Trophoblast cell (in vitro differentiated cells and primary cell): ENCODE results near the gene ZNF333.
"Not testable (repeated sequence)": the region's sequence is repeated elsewhere in the genome, so short reads cannot be mapped to it uniquely, and the experiment has no call there.

Experiments used
- DNase-seq, 2 donors: peaks; one replicate each; pipeline ENCODE4 v3.0.0-alpha.2; 2016
- H2AFZ ChIP-seq: 2 replicates; pipeline ENCODE4 v1.6.1; 2013; ENCODE audit warnings: low read length, moderate library complexity, mild to moderate bottlenecking; ENCODE audit not compliant: insufficient read depth, poor library complexity
- H2AK5ac ChIP-seq: 2 replicates; pipeline ENCODE4 v1.6.1; 2013; ENCODE audit warnings: mild to moderate bottlenecking, low read length
- H2BK120ac ChIP-seq: 2 replicates; pipeline ENCODE4 v1.6.1; 2013; ENCODE audit warnings: low read length, mild to moderate bottlenecking, moderate library complexity; ENCODE audit not compliant: insufficient read depth, poor library complexity
- H2BK12ac ChIP-seq: 2 replicates; pipeline ENCODE4 v1.6.1; 2013; ENCODE audit warnings: mild to moderate bottlenecking, low read length, moderate library complexity
- H2BK5ac ChIP-seq: 2 replicates; pipeline ENCODE4 v1.6.1; 2013; ENCODE audit warnings: low read length, low read depth, moderate library complexity, mild to moderate bottlenecking; ENCODE audit not compliant: poor library complexity
- H3K14ac ChIP-seq: 2 replicates; pipeline ENCODE4 v1.6.1; 2013; ENCODE audit warnings: mild to moderate bottlenecking, low read length
- H3K18ac ChIP-seq: 2 replicates; pipeline ENCODE4 v1.6.1; 2013; ENCODE audit warnings: mild to moderate bottlenecking, low read length
- H3K23ac ChIP-seq: 2 replicates; pipeline ENCODE4 v1.6.1; 2013; ENCODE audit warnings: low read length
- H3K27ac ChIP-seq: 2 replicates; pipeline ENCODE4 v1.5.1; 2013; ENCODE audit warnings: low read depth, mild to moderate bottlenecking, inconsistent platforms, low read length, moderate library complexity
- H3K27me3 ChIP-seq: 2 replicates; pipeline ENCODE4 v1.6.1; 2013; ENCODE audit warnings: inconsistent platforms, mild to moderate bottlenecking, low read length, moderate library complexity; ENCODE audit not compliant: insufficient read depth
- H3K36me3 ChIP-seq, 2 experiments: 1 replicate in 1 of 2; 2 replicates in 1 of 2; pipeline ENCODE4 v1.6.1; 2013; ENCODE audit warnings: low read length in 2 of 2, mild to moderate bottlenecking in 2 of 2, moderate library complexity in 1 of 2; ENCODE audit not compliant: insufficient read depth in 2 of 2, control insufficient read depth in 1 of 2
- H3K4ac ChIP-seq: 2 replicates; pipeline ENCODE4 v1.6.1; 2013; ENCODE audit warnings: low read depth, mild to moderate bottlenecking, low read length, moderate library complexity
- H3K4me1 ChIP-seq, 2 experiments: 1 replicate in 1 of 2; 2 replicates in 1 of 2; pipeline ENCODE4 v1.6.1; 2013; ENCODE audit warnings: low read length in 2 of 2, mild to moderate bottlenecking in 2 of 2, moderate library complexity in 1 of 2; ENCODE audit not compliant: insufficient read depth in 2 of 2, control insufficient read depth in 1 of 2
- H3K4me2 ChIP-seq: 2 replicates; pipeline ENCODE4 v1.6.1; 2013; ENCODE audit warnings: inconsistent platforms, mild to moderate bottlenecking, low read length, moderate library complexity
- H3K4me3 ChIP-seq: 2 replicates; pipeline ENCODE4 v1.5.1; 2013; ENCODE audit warnings: mild to moderate bottlenecking, low read depth, low read length, inconsistent platforms
- H3K79me1 ChIP-seq: one replicate; pipeline ENCODE4 v1.6.1; 2013; ENCODE audit warnings: low read length
- H3K79me2 ChIP-seq: 2 replicates; pipeline ENCODE4 v1.6.1; 2013; ENCODE audit warnings: low read length, mild to moderate bottlenecking; ENCODE audit not compliant: control insufficient read depth, insufficient read depth, poor library complexity
- H3K9ac ChIP-seq: 2 replicates; pipeline ENCODE4 v1.6.1; 2013; ENCODE audit warnings: mild to moderate bottlenecking, low read length
- H3K9me3 ChIP-seq: 2 replicates; pipeline ENCODE4 v1.6.1; 2013; ENCODE audit warnings: low read depth, mild to moderate bottlenecking, control low read depth, inconsistent platforms, low read length; ENCODE audit not compliant: insufficient read depth
- H4K12ac ChIP-seq: 2 replicates; pipeline ENCODE4 v1.6.1; 2013; ENCODE audit warnings: low read depth, mild to moderate bottlenecking, low read length, moderate library complexity
- H4K8ac ChIP-seq: 2 replicates; pipeline ENCODE4 v1.6.1; 2013; ENCODE audit warnings: low read depth, mild to moderate bottlenecking, low read length, moderate library complexity
- H4K91ac ChIP-seq: one replicate; pipeline ENCODE4 v1.6.1; 2013; ENCODE audit warnings: low read depth, mild to moderate bottlenecking, low read length, moderate library complexity
- WGBS: extraction: QIAGEN DNeasy Blood & Tissue Kit; methylation state at CpG from one replicate; pipeline ENCODE4 v1.1.7; 2013; ENCODE audit warnings: missing lambda C conversion rate; ENCODE audit not compliant: insufficient read length, insufficient coverage; ENCODE audit errors: extremely low coverage; 5-methylcytosine and 5-hydroxymethylcytosine counted together

ZNF333 gene

GRCh38 chr19:14775326-14775725 lies 85.5 kb downstream of the ZNF333 start:
- not testable (repeated sequence) for H3K23ac ChIP-seq, H2AK5ac ChIP-seq, H3K4me2 ChIP-seq

GRCh38 chr19:14775869-14776586 lies 86.2 kb downstream of the ZNF333 start:
- Histone ChIP-seq H4K91ac (no peak overlapping the region), H3K4me1 (peaks cover 6 to 10% of the 10 kb centered on the region in 2 experiments), H3K79me1 (no peaks in the 10 kb centered on the region), H2AK5ac (no peak overlapping the region), H2BK5ac (no peak overlapping the region), H3K18ac (peak overlapping the region; percentile 59), H2AFZ (no peak overlapping the region), H2BK12ac (no peak overlapping the region), H3K79me2 (no peaks in the 10 kb centered on the region), H3K9me3 (peaks cover 2% of the 10 kb centered on the region), H4K8ac (no peak overlapping the region), H3K9ac (no peak overlapping the region), H3K4me3 (peak overlapping the region; percentile 59), H3K4ac (no peak overlapping the region), H3K27ac (no peak overlapping the region), H2BK120ac (no peak overlapping the region), H3K14ac (peak overlapping the region; percentile 20), H3K27me3 (no peaks in the 10 kb centered on the region), H3K4me2 (peak overlapping the region; percentile 78), H4K12ac (no peak overlapping the region), H3K36me3 (no peaks in the 10 kb centered on the region), H3K23ac (no peak overlapping the region)
- no CpG with 5 or more reads among the region's 22 CpGs for WGBS
- peak in 1 of 2 donors; percentile 18 for DNase-seq

More at GRCh38 chr19:14775326-14775725, 85.5 kb downstream of the ZNF333 start:
- not testable (repeated sequence) for H4K8ac ChIP-seq, H3K4me3 ChIP-seq, H3K14ac ChIP-seq, H2AFZ ChIP-seq, H3K27me3 ChIP-seq, H2BK120ac ChIP-seq, H3K18ac ChIP-seq, H3K9ac ChIP-seq, H2BK12ac ChIP-seq, H3K79me1 ChIP-seq, H3K4ac ChIP-seq, H2BK5ac ChIP-seq, H3K79me2 ChIP-seq, H3K4me1 ChIP-seq, H4K12ac ChIP-seq, DNase-seq, H3K36me3 ChIP-seq, H3K9me3 ChIP-seq, H4K91ac ChIP-seq, H3K27ac ChIP-seq
- WGBS = no CpG with 5 or more reads among the region's 8 CpGs

- H3K27ac ChIP-seq, H4K91ac ChIP-seq, H3K4me3 ChIP-seq, H3K4ac ChIP-seq, H3K79me1 ChIP-seq, H2AK5ac ChIP-seq, H2AFZ ChIP-seq, H3K36me3 ChIP-seq, H3K27me3 ChIP-seq, H3K14ac ChIP-seq, H2BK12ac ChIP-seq, H3K9ac ChIP-seq, H3K18ac ChIP-seq, H3K4me1 ChIP-seq, H4K8ac ChIP-seq, H4K12ac ChIP-seq, H3K4me2 ChIP-seq, H2BK120ac ChIP-seq, H3K23ac ChIP-seq, DNase-seq, H3K79me2 ChIP-seq, H2BK5ac ChIP-seq, H3K9me3 ChIP-seq: not testable (repeated sequence)
- no CpG with 5 or more reads among the region's 4 CpGs for WGBS
These were observed 87.8 kb downstream of the ZNF333 start for GRCh38 chr19:14777645-14778044.

- H3K14ac ChIP-seq, H2BK5ac ChIP-seq, H3K27me3 ChIP-seq, H3K23ac ChIP-seq, H3K4me3 ChIP-seq, H3K4me2 ChIP-seq, H2AFZ ChIP-seq, H3K18ac ChIP-seq, H3K4ac ChIP-seq, H3K36me3 ChIP-seq, H4K91ac ChIP-seq, H4K8ac ChIP-seq, H4K12ac ChIP-seq, H3K27ac ChIP-seq, H2AK5ac ChIP-seq, H3K79me2 ChIP-seq, H3K4me1 ChIP-seq, H2BK120ac ChIP-seq, DNase-seq, H3K79me1 ChIP-seq, H3K9ac ChIP-seq, H2BK12ac ChIP-seq, H3K9me3 ChIP-seq: not testable (repeated sequence)
- no CpG with 5 or more reads among the region's 12 CpGs for WGBS
These were observed 88.4 kb downstream of the ZNF333 start, which contains the start of gene ADGRE2 for GRCh38 chr19:14778110-14778845. TSS of gene ADGRE2 (minus strand) at chr19:14778560. CDS start at chr19:14776756, 1,804 bp downstream.
